ENCODE data around the gene EME1.

EME1 gene

DNA sequence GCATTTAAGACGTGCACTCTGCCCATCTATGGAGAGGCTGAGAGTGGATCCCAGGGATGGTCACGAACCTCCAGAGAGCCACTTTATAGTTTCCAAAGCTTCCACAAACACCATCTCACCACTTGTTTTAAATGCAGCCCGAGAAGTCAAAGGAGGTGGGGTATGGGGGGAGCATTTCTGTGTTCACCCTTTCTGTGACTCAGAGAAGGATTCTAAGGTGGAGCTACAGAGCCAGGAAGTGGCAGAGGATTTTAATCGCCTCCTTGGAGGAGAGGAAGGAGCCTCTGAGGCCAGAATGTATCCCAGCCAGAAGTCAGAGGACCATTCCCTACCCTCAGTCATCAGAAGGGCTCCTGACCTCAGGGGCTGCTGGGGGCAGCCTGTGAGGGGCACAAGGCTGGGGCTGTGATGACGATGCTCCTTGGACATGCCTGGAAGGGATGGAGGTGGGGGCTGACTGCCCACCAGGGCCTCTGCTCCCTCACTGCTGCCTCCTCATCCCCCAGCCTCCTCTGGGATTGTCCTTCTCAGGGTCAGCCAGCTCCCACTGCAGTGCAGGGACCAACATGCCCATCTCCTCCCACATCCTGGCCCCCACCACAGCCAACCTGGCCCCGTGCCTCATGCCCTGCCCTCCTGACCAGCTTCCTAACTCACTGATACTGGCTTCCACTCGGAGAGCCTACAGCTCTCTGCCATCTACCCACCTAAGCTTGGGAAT is 24.3 kb upstream of the EME1 start:
- no peak for DNase-seq

DNA sequence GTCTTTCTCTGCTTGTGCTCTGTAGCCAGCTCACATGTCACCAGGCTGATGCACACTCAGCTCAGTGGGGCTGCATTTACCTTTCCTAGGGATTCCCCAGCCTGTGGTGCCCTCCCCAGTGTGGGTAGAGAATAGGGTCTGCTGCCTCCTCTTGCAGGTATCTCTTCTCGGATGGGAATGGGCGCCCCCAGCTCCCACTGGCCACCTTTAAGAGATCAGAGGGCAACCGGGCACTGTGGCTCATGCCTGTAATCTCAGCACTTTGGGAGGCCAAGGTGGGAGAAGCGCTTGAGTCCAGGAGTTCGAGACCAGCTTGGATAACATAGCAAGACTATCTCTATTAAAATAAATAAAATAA is 23.8 kb upstream of the EME1 start:
- DNase-seq = no peak

DNA sequence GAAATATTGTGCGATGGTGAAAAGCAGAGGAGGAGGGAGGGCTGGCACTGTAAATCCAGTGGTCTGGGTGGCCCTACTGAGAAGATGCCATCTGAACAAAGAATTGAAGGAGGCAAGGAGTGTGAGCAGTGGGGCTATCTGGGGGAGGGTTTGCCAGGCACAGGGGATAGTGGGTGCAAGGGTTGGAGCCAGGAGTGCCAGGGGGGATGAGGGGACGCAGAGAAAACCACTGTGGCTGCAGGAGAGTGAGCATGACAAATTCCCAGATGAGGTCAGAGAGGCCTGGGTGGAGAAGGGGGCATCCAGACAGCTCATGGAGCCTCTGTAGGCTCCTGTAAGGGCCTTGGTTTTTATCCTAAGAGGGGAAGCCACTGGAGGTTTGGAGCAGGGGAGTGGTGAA is 22.3 kb upstream of the EME1 start:
- no peak for DNase-seq

DNA sequence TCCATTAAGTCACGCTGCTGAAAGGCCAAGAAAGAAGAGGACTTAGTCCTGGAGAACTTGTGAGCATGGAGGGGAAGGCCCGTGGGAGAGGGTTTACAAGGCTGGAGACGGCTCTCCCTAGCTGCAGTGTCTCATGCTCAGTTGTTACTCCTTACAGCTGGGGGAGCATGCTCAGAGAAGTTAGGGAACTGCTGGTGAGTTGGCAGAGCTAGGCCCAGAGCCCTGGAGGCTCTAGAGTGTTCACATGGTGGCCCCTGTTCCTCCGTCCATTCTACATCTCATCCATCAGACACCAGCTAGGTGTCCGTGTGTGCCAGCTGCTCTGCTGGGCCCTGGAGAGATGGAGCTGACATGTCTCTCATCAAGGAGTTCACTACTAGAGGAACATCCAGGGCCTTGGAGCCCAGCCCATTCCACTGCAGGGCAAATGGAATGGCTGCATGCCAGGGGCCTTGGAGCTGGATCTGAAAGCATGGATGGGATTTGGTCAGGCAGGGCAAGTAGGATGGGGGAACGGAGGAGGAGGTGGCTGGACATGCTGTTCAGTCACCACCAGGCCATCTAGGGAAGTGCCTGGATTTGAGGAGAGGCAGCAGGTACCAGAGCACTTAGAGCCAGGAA is 20.8 kb upstream of the EME1 start:
- no peak for DNase-seq

DNA sequence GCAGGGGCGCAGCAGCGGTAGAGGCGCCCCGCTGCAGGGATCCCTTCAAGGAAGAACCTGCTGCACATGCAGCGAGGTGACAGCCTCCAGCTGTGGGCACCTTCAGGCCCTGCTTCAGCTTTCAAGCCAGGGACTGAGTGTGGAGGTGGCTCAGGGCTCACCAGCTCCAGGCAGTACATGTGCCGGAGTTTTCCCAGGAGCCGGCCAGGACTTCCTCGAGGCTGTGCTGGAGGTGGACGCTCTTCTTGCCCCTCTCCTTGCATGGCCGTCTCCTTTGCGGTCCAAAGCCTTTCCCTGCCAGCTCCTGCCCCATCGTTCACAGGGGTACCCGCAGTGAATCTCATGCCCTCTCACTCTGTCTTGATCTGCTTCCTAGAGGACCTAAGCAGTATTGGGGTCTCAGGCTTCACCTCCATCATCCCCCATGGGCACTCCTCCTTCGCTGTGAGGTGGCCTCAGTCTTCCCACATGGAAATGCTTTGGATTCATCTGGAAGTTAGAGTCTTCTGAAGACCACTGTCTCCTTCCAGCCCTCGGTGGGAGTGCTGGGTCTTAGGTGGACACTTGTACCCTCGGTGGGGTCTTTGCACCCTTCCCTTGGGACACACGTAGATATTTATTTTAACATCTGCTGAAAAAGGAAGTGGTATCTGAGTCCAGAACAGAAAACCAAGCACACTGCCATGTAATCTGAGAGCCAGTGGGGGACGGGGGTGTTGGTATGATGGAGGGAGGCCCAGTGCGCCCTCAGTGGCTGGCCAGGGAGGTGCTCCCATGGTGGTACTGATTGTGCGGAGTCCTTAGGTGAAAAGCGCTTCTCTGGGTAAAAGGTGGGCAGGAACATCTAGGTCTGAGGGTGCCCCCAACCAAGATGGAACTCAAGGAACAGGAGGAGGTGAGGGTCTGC is 20.1 kb upstream of the EME1 start:
- DNase-seq = no peak

DNA sequence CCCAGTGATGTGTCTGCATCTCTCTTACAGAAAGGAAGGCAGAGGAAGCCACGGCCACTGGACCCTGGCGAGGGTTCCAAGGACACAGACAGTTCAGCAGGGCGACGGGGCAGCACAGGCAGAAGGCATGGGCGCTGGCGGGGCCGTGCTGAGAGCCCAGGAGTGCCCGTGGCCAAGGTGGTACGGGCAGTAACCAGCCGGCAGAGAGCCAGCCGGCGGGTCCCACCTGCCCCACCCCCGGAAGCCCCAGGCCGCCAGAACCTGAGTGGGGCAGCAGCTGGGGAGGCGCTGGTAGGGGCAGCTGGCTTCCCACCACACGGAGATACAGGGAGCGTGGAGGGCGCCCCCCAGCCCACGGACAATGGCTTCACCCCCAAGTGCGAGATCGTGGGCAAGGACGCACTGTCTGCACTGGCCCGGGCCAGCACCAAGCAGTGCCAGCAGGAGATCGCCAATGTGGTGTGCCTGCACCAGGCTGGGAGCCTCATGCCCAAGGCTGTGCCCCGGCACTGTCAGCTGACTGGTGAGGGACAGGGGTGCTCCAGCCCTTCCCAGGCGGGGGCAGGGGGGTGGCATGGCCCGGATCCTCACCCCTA is 19.3 kb upstream of the EME1 start:
- no peak for DNase-seq

DNA sequence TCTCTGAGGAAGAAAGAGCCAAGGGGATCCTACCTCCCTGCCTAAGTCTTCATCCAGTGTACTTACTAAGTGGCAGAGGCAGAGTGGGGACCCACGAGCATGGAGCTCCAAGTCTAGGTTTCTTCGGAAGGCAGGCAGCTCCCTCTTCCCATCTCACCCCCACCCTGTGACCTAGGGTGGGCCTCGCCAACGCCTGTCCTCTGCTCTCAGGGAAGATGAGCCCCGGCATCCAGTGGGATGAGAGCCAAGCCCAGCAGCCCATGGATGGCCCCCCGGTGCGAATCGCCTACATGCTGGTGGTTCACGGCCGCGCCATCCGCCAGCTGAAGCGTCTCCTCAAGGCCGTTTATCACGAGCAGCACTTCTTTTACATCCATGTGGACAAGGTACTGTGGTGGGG is 18.8 kb upstream of the EME1 start:
- no peak for DNase-seq

DNA sequence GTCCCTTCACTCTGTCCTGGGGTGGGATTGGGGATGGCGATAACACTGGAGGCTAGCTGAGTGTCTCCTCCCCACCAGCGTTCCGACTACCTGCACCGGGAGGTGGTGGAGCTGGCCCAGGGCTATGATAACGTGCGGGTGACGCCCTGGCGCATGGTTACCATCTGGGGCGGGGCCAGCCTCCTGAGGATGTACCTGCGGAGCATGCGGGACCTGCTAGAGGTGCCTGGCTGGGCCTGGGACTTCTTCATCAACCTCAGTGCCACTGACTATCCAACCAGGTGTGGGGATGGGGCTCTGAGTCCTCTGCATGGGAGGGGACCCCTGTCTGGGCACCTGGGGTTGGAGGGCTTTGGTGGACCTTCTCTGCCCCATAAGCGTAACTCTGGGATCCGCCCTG is 18.3 kb upstream of the EME1 start:
- no peak for DNase-seq

DNA sequence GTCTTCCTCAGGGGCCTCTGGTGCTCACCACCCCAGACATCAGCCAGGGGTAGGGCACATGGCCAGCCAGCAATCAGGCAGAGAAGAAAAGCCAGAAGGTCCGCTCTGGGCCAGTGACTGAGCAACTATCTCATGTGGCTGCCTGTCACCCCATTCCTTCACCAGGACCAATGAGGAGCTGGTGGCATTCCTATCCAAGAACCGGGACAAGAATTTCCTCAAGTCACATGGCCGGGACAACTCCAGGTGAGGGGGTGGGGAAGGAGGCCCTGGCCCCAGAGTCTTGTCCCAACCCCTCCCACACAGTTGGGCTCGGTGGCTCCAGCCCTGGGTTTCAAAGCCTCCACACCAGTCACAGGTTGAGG is 17.7 kb upstream of the EME1 start:
- DNase-seq = no peak

DNA sequence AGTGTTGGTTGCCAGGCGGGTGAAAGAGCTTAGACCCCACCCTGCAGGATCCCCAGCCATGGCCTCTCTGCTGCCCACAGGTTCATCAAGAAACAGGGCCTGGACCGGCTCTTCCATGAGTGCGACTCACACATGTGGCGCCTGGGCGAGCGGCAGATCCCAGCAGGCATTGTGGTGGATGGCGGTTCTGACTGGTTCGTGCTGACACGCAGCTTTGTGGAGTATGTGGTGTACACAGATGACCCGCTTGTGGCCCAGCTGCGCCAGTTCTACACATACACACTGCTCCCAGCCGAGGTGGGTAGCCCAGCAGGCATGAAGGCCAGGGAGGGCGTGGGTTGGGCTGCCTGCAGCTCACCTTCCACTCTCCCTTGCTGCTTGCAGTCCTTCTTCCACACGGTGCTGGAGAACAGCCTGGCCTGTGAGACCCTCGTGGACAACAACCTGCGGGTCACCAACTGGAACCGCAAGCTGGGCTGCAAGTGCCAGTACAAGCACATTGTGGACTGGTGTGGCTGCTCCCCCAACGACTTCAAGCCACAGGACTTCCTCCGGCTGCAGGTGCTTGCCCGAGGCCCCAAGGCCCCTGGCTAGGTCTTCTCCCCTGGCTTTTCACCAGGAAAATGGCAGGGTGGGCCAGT is 17.2 kb upstream of the EME1 start:
- DNase-seq = no peak

DNA sequence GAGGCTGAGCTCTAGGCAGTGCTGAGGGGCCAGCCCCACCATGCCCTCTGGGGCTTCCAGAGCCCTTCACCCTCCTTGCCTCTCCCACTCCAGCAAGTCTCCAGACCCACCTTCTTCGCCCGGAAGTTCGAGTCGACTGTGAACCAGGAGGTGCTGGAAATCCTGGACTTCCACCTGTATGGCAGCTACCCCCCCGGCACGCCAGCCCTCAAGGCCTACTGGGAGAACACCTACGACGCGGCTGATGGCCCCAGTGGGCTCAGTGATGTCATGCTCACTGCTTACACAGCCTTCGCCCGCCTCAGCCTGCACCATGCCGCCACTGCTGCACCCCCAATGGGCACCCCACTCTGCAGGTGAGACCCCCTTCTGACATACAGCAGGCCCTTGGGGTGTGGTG is 16.6 kb upstream of the EME1 start:
- DNase-seq = no peak

DNA sequence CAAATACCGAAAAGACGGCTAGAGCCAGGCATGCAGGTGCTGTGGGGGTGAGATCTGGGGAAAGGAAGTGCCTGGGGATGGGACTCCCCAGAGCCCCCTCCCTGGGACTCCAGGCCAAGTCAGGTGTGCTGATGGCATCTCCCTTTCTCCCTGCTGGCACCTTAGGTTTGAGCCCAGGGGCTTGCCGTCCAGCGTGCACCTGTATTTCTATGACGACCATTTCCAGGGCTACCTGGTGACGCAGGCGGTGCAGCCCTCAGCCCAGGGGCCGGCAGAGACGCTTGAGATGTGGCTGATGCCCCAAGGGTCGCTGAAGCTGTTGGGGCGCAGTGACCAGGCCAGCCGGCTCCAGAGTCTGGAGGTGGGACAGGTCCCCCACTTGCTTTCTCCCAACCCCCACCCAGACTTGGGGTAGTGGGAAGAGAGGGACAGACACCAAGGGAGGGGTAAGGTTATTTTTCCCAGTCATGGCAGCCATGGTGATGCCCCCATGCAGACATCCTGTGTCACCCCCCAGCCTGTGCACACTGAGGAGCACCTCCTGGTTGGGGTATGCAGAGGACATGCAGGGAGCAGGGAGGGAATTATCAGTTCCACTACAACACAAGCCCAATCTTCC is 16.0 kb upstream of the EME1 start:
- no peak for DNase-seq

DNA sequence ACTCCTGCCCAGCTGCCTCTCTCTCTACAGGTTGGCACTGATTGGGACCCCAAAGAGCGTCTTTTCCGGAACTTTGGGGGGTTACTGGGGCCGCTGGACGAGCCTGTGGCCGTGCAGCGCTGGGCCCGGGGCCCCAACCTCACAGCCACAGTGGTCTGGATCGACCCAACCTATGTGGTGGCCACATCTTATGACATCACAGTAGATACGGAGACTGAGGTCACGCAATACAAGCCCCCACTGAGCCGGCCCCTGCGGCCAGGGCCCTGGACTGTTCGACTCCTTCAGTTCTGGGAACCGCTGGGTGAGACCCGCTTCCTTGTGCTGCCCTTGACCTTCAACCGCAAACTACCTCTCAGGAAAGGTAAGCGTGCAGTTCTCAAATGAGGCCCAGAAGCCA is 14.9 kb upstream of the EME1 start:
- DNase-seq = no peak

DNA sequence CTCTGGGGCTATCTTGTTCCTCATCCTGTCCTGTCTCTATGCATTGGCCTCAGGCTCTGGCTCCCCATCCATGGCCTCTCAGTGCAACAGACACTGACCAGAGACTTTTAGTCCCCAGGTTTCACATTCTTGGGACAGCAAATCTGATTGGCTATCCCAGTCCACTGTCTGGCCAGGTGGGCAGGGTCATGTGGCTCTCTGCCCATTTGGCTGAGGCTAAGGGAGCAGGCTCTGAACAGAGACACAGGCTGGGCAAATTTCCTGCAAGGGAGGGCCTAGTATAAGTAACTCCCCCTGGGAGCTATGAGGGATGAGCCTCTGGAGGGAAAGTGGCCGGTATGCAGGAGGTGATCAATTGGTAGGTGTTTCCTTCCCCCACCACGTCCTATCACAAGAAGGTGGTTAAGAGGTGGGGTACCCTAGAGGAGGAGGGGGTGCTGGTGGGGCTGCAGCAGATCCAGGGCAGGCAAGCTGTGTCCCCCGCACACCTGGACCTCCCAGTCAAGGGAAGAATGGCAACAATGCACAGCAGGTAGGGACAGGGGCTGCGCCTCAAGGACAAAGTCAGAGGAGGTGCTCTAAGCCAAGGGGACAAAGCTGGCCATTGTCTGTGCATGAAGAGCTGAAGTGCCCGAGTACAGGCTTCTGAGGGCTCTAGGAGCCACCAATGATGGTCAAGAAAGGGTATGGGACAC is 13.9 kb upstream of the EME1 start:
- no peak for DNase-seq

DNA sequence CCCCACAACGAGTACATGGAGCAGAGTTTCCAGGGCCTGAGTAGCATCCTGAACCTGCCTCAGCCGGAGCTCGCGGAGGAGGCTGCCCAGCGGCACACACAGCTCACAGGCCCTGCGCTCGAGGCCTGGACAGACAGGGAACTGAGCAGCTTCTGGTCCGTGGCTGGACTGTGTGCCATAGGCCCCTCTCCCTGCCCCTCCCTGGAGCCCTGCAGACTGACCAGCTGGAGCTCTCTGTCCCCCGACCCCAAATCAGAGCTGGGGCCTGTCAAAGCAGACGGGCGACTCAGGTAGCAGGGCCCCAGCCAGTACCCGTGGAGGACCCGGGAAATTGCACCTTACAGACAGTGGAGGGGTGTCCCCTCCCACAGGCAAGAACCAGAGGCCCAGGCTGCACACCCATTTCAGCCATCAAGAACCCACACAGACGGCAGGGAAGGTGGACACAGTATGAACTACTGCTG is 13.0 kb upstream of the EME1 start:
- no peak for DNase-seq

DNA sequence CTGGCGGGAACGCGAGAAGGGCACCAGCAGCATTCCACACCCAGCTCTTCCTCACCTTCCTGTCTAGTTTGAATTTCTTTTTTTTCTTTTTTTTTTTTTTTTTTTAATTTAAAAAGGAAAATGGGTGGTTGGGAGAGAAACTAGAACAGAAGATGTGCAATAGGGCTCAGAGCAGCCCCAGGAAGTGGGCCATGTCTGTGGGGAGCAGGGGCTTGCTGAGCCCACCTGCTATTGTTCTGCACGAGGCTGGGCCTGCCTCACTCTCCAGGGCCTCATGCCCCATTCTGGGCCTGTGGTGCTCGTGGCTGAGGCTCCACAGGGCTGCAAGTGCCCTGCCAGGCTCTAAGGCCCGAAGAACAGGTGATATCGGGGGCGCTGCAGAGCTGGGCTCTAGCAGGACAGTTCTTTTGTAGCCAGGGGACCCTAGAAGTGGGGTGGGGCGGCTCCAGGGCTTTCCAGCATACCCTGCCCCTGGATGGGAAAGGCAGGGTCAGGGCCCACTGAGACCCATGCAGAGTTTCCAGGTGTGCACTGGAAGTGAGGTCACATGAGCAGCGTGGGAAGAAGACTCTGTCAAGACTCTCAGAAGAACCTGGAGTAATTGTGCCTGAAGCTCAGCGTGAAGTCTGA is 12.4 kb upstream of the EME1 start:
- DNase-seq = no peak

DNA sequence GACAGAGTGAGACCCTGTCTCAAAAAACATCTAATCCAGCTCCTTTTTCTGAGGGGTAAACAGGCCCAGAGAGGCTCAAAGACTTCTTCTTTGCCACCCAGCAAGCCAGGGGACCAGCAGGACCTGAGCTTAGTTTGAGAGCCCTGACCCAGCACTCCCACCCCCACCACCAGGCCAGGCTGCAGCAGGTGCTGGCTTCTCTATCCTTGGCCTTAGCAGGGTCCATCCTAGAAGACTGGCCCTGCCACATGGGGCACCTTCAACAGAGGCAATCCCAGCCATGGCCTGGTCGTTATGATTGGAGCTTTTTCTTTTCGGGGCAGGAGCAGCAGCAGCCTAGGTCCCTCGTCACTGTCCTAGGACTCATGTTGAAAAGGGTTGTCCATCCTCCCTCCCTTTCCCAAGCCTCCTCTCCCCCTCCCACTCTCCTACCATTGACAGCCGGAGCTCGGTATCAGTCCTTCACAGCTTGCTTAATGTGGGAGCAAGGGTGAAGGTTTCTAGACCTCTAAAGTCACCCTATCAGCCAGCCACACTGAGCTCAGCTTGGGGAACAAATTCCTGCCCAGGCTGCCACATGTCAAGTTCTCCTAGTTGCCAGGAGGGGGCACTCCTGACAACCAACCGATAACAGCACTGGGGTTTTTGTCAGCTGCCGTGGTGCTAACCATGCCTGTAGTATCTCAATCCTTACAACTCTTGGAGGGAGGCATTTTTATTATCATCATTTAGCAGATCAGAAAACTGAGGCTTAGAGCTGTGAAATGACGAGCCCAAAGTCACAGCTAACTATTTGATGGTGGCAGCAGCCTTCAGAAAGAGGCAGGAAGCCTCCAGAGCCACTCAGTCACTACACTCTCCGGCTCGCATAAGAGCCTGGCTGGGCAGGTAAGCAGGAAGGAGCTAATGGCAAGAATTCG is 11.2 kb upstream of the EME1 start:
- no peak for DNase-seq

DNA sequence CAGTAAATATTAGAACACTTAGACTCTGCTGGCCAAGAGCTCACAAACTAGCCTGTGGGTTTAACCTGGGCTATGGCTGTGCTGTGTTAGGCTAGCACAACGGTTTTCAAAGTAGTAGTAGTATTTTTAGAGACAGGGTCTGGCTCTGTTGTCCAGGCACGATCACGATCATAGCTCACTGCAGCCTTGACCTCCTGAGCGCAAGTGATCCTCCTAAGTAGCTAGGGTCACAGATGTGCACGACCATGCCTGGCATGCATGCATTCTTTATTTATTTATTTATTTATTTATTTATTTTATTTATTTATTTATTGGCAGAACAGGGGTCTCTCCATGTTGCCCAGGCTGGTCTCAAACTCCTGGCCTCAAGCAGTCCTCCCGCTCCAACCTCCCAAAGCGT is 10.4 kb upstream of the EME1 start:
- DNase-seq = no peak

DNA sequence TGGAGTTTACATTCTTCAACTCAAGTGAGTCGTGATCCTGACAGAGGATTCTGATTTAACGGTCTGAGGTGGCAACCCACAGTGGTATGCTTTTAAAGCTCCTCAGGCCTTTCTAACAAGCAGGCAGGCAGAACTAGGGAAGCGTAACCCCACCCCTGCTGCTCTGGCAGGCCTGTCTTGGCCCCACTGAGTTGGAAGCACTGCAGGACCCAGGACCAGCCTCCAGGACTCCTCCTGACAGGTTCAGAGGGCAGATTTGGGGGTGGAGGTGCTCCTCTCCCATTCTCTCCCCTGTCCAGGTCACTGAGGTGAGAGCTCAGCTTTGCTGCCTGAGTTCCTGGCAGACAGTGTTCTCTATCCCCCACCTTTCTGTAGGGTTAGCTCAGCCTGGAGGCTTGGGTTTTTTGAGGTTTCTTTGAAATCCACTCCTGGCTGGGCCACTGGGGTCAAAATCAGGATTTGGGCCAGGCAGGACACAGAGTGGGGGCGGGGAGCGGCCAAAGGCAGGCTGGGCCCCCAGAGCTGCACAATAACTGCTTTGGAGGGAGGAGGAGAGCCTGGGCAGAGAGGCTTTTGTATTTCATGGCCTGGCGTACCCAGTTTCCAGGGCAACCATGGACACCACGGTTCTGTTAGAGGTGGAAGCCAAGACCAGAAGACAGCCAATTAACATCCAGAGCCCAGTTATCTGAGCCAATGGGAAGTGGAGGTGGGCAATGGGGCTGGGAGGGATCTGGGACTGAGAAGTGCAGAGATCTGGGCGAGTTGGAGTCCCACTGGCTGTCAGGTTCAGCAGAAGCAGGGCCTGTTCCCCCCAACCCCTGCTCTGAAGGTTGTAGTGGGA is 9.6 kb upstream of the EME1 start:
- no peak for DNase-seq
